Measurements from ENCODE around the gene DPY19L1. TPM values are rescaled to one million over a fixed set of nuclear protein-coding genes. Genes with fewer than 3 reads are reported as not detected.
"Not testable (repeated sequence)": the region's sequence is repeated elsewhere in the genome, so short reads cannot be mapped to it uniquely, and the experiment has no call there.

The DPY19L1 gene
- total RNA-seq, 1 experiment from 2014 or later: 15.5 TPM

DNA sequence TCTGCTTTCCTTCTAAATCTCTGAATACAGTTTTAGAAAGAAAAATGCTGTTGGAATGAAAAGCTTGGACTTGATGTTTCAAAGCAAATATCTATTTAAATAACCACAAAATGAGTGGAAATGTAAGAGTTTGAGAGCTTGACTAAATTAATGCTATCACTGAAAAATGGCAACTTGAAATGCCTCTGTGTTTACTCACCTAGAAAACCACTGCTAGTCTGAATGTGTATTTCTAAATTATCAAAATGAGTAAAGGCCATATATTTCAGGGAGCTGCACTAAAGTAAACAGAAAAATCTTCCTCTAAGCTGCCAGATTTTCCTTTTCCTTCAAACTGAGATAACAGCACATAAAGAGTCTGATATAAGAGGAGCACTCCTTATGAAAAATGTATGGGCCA, 87.9 kb downstream of the DPY19L1 start:
- DNase-seq (ENCODE audit: low spot score) (no peak), ATAC-seq (no peak)
- TF ChIP-seq, protein P1, sequence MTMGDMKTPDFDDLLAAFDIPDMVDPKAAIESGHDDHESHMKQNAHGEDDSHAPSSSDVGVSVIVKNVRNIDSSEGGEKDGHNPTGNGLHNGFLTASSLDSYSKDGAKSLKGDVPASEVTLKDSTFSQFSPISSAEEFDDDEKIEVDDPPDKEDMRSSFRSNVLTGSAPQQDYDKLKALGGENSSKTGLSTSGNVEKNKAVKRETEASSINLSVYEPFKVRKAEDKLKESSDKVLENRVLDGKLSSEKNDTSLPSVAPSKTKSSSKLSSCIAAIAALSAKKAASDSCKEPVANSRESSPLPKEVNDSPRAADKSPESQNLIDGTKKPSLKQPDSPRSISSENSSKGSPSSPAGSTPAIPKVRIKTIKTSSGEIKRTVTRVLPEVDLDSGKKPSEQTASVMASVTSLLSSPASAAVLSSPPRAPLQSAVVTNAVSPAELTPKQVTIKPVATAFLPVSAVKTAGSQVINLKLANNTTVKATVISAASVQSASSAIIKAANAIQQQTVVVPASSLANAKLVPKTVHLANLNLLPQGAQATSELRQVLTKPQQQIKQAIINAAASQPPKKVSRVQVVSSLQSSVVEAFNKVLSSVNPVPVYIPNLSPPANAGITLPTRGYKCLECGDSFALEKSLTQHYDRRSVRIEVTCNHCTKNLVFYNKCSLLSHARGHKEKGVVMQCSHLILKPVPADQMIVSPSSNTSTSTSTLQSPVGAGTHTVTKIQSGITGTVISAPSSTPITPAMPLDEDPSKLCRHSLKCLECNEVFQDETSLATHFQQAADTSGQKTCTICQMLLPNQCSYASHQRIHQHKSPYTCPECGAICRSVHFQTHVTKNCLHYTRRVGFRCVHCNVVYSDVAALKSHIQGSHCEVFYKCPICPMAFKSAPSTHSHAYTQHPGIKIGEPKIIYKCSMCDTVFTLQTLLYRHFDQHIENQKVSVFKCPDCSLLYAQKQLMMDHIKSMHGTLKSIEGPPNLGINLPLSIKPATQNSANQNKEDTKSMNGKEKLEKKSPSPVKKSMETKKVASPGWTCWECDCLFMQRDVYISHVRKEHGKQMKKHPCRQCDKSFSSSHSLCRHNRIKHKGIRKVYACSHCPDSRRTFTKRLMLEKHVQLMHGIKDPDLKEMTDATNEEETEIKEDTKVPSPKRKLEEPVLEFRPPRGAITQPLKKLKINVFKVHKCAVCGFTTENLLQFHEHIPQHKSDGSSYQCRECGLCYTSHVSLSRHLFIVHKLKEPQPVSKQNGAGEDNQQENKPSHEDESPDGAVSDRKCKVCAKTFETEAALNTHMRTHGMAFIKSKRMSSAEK (CRISPR knock-in tag; IDR thresholded peaks at IDR 0.05; ENCODE audit: borderline replicate concordance): no peak
- no peak for TF ChIP-seq NFE2L1 (CRISPR knock-in tag; IDR thresholded peaks at IDR 0.05)
- TF ChIP-seq, protein P2, sequence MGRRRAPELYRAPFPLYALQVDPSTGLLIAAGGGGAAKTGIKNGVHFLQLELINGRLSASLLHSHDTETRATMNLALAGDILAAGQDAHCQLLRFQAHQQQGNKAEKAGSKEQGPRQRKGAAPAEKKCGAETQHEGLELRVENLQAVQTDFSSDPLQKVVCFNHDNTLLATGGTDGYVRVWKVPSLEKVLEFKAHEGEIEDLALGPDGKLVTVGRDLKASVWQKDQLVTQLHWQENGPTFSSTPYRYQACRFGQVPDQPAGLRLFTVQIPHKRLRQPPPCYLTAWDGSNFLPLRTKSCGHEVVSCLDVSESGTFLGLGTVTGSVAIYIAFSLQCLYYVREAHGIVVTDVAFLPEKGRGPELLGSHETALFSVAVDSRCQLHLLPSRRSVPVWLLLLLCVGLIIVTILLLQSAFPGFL (CRISPR knock-in tag; IDR thresholded peaks at IDR 0.05; ENCODE audit: borderline replicate concordance): no peak
- TF ChIP-seq, protein P3, sequence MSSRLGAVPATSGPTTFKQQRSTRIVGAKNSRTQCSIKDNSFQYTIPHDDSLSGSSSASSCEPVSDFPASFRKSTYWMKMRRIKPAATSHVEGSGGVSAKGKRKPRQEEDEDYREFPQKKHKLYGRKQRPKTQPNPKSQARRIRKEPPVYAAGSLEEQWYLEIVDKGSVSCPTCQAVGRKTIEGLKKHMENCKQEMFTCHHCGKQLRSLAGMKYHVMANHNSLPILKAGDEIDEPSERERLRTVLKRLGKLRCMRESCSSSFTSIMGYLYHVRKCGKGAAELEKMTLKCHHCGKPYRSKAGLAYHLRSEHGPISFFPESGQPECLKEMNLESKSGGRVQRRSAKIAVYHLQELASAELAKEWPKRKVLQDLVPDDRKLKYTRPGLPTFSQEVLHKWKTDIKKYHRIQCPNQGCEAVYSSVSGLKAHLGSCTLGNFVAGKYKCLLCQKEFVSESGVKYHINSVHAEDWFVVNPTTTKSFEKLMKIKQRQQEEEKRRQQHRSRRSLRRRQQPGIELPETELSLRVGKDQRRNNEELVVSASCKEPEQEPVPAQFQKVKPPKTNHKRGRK (CRISPR knock-in tag; IDR thresholded peaks at IDR 0.05; ENCODE audit: borderline replicate concordance): no peak
- TF ChIP-seq, protein P4, sequence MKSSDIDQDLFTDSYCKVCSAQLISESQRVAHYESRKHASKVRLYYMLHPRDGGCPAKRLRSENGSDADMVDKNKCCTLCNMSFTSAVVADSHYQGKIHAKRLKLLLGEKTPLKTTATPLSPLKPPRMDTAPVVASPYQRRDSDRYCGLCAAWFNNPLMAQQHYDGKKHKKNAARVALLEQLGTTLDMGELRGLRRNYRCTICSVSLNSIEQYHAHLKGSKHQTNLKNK (CRISPR knock-in tag; IDR thresholded peaks at IDR 0.05): no peak
- TF ChIP-seq, protein P5, sequence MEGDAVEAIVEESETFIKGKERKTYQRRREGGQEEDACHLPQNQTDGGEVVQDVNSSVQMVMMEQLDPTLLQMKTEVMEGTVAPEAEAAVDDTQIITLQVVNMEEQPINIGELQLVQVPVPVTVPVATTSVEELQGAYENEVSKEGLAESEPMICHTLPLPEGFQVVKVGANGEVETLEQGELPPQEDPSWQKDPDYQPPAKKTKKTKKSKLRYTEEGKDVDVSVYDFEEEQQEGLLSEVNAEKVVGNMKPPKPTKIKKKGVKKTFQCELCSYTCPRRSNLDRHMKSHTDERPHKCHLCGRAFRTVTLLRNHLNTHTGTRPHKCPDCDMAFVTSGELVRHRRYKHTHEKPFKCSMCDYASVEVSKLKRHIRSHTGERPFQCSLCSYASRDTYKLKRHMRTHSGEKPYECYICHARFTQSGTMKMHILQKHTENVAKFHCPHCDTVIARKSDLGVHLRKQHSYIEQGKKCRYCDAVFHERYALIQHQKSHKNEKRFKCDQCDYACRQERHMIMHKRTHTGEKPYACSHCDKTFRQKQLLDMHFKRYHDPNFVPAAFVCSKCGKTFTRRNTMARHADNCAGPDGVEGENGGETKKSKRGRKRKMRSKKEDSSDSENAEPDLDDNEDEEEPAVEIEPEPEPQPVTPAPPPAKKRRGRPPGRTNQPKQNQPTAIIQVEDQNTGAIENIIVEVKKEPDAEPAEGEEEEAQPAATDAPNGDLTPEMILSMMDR (IDR thresholded peaks at IDR 0.05): no peak
- no peak for TF ChIP-seq ZNF671 (CRISPR knock-in tag; IDR thresholded peaks at IDR 0.05)
- no peak for TF ChIP-seq ZNF219 (CRISPR knock-in tag; IDR thresholded peaks at IDR 0.05; ENCODE audit: borderline replicate concordance)
- TF ChIP-seq, protein P6, sequence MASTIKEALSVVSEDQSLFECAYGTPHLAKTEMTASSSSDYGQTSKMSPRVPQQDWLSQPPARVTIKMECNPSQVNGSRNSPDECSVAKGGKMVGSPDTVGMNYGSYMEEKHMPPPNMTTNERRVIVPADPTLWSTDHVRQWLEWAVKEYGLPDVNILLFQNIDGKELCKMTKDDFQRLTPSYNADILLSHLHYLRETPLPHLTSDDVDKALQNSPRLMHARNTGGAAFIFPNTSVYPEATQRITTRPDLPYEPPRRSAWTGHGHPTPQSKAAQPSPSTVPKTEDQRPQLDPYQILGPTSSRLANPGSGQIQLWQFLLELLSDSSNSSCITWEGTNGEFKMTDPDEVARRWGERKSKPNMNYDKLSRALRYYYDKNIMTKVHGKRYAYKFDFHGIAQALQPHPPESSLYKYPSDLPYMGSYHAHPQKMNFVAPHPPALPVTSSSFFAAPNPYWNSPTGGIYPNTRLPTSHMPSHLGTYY (CRISPR knock-in tag; IDR thresholded peaks at IDR 0.05): no peak
- H3K27me3 Mint-ChIP-seq (ENCODE audit: low read depth): no peaks in the 10 kb centered on the region
- H3K27ac Mint-ChIP-seq: no peak overlapping the region
- no peaks in the 10 kb centered on the region for H3K9me3 Mint-ChIP-seq
- H3K36me3 Mint-ChIP-seq: no peaks in the 10 kb centered on the region
- H3K4me1 Mint-ChIP-seq: peaks cover 26% of the 10 kb centered on the region
- ChIA-PET CTCF (no interaction called here), POLR2A (no interaction called here)
- no peak overlapping the region for H3K4me3 Mint-ChIP-seq

DNA sequence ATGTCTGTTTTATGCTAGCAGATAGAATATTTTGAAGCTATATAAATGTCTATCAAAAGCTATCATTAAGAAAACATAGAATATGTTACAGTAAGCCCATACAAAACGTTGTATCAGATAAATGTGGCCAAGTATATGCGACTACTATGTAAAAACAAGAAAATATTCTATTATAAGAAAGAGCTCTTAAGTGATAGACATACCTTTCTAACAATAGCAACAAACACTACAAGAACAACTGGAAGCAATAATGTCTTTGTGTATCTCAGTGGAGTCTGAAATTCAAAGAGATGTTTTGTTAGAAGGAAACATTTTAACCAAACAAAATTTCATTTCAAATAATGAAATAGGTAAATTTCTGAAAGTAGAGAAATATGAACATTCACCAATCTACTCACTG, 89.9 kb downstream of the DPY19L1 start:
- DNase-seq (ENCODE audit: low spot score); H3K9me3 Mint-ChIP-seq; POLR2A ChIA-PET; H3K27ac Mint-ChIP-seq; H3K27me3 Mint-ChIP-seq (ENCODE audit: low read depth); H3K36me3 Mint-ChIP-seq; ATAC-seq; H3K4me3 Mint-ChIP-seq: not testable (repeated sequence)
- H3K4me1 Mint-ChIP-seq: peaks cover 23% of the 10 kb centered on the region
- CTCF ChIA-PET: interaction anchor here (0.6 kb wide), 1 partner anchor 20 kb away, joined by 3 read pairs; no protein-coding TSS in a partner anchor

DNA sequence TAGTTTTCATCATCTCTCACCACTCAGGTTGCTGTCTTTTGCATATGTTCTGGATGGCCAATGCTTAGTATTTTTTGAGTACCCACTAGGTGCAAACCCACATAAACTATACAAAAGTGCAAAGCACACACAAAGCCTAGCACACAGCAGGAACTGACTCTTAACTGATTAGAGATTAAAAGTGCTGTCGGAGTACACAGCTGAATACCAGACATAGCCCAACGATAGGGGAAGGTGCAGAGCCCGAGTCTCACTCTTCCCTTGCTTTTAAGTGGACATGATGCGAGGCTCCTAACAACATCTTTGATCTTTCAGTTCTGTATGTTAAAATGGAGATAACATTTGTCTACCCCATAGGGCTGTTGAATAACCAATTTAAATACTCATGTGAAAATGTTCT, 90.8 kb downstream of the DPY19L1 start:
- H3K27ac Mint-ChIP-seq: no peak overlapping the region
- H3K9me3 Mint-ChIP-seq: no peaks in the 10 kb centered on the region
- peaks cover 14% of the 10 kb centered on the region for H3K4me1 Mint-ChIP-seq
- H3K27me3 Mint-ChIP-seq (ENCODE audit: low read depth): no peaks in the 10 kb centered on the region
- H3K4me3 Mint-ChIP-seq: no peak overlapping the region
- DNase-seq (ENCODE audit: low spot score): no peak
- no peaks in the 10 kb centered on the region for H3K36me3 Mint-ChIP-seq
- CTCF ChIA-PET: interaction anchor here (1.0 kb wide), 2 partner anchors 17 to 19 kb away, joined by 3 to 4 read pairs; no protein-coding TSS in a partner anchor
- POLR2A ChIA-PET: no interaction called here
- ATAC-seq: no peak
- TF ChIP-seq, protein P7, sequence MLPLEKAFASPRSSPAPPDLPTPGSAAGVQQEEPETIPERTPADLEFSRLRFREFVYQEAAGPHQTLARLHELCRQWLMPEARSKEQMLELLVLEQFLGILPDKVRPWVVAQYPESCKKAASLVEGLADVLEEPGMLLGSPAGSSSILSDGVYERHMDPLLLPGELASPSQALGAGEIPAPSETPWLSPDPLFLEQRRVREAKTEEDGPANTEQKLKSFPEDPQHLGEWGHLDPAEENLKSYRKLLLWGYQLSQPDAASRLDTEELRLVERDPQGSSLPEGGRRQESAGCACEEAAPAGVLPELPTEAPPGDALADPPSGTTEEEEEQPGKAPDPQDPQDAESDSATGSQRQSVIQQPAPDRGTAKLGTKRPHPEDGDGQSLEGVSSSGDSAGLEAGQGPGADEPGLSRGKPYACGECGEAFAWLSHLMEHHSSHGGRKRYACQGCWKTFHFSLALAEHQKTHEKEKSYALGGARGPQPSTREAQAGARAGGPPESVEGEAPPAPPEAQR (CRISPR knock-in tag; IDR thresholded peaks at IDR 0.05): no peak
- TF ChIP-seq, protein P8, sequence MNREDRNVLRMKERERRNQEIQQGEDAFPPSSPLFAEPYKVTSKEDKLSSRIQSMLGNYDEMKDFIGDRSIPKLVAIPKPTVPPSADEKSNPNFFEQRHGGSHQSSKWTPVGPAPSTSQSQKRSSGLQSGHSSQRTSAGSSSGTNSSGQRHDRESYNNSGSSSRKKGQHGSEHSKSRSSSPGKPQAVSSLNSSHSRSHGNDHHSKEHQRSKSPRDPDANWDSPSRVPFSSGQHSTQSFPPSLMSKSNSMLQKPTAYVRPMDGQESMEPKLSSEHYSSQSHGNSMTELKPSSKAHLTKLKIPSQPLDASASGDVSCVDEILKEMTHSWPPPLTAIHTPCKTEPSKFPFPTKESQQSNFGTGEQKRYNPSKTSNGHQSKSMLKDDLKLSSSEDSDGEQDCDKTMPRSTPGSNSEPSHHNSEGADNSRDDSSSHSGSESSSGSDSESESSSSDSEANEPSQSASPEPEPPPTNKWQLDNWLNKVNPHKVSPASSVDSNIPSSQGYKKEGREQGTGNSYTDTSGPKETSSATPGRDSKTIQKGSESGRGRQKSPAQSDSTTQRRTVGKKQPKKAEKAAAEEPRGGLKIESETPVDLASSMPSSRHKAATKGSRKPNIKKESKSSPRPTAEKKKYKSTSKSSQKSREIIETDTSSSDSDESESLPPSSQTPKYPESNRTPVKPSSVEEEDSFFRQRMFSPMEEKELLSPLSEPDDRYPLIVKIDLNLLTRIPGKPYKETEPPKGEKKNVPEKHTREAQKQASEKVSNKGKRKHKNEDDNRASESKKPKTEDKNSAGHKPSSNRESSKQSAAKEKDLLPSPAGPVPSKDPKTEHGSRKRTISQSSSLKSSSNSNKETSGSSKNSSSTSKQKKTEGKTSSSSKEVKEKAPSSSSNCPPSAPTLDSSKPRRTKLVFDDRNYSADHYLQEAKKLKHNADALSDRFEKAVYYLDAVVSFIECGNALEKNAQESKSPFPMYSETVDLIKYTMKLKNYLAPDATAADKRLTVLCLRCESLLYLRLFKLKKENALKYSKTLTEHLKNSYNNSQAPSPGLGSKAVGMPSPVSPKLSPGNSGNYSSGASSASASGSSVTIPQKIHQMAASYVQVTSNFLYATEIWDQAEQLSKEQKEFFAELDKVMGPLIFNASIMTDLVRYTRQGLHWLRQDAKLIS (CRISPR knock-in tag; IDR thresholded peaks at IDR 0.05; ENCODE audit: borderline replicate concordance): no peak
- TF ChIP-seq, protein P9, sequence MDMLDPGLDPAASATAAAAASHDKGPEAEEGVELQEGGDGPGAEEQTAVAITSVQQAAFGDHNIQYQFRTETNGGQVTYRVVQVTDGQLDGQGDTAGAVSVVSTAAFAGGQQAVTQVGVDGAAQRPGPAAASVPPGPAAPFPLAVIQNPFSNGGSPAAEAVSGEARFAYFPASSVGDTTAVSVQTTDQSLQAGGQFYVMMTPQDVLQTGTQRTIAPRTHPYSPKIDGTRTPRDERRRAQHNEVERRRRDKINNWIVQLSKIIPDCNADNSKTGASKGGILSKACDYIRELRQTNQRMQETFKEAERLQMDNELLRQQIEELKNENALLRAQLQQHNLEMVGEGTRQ (CRISPR knock-in tag; IDR thresholded peaks at IDR 0.05): no peak
- no peak for TF ChIP-seq GRHL2 (CRISPR knock-in tag; IDR thresholded peaks at IDR 0.05; ENCODE audit: insufficient replicate concordance, severe bottlenecking)
